HG02798 (cell line): Measurements from ENCODE around the gene TCTN2.

Source experiments
- ATAC-seq: cut with Tn5 transposase; IDR thresholded peaks from one replicate; pipeline ENCODE4 v1.9.1; 2021; ENCODE audit warnings: mild to moderate bottlenecking; ENCODE audit not compliant: unreplicated experiment, poor library complexity

Gene TCTN2

GRCh38 chr12:123733229-123733628, 62.3 kb downstream of the TCTN2 start:
- ATAC-seq = no peak

GRCh38 chr12:123734268-123734667, 63.4 kb downstream of the TCTN2 start:
- no peak for ATAC-seq

- ATAC-seq = no peak
These were observed 71.1 kb downstream of the TCTN2 start for GRCh38 chr12:123741937-123742572.

GRCh38 chr12:123743002-123743401, 72.1 kb downstream of the TCTN2 start:
- ATAC-seq = no peak

GRCh38 chr12:123744836-123745235, 73.9 kb downstream of the TCTN2 start:
- no peak for ATAC-seq

GRCh38 chr12:123747309-123747708, 76.4 kb downstream of the TCTN2 start:
- ATAC-seq = no peak

GRCh38 chr12:123748161-123748560, 77.2 kb downstream of the TCTN2 start:
- ATAC-seq = no peak

GRCh38 chr12:123748661-123749060, 77.7 kb downstream of the TCTN2 start:
- no peak for ATAC-seq

GRCh38 chr12:123749355-123749754, 78.4 kb downstream of the TCTN2 start:
- no peak for ATAC-seq

- no peak for ATAC-seq
These were observed 79.3 kb downstream of the TCTN2 start for GRCh38 chr12:123750159-123750656.

GRCh38 chr12:123752046-123752445, 81.1 kb downstream of the TCTN2 start:
- ATAC-seq = no peak

- ATAC-seq = no peak
These were observed 83.3 kb downstream of the TCTN2 start for GRCh38 chr12:123754041-123754772.

GRCh38 chr12:123757561-123757960, 86.6 kb downstream of the TCTN2 start:
- no peak for ATAC-seq
